Neural cell (in vitro differentiated cells): ENCODE data around the gene PSMA6. TPM values are rescaled to one million over a fixed set of nuclear protein-coding genes. Genes with fewer than 3 reads are reported as not detected.
"Not testable (repeated sequence)": the region's sequence is repeated elsewhere in the genome, so short reads cannot be mapped to it uniquely, and the experiment has no call there.

Experiments
- H2AFZ ChIP-seq: fragments of 200-600, 300-800 bp; sonication (generic), shearing (Covaris generic); 2 replicates; pipeline ENCODE4 v1.6.0; 2014; ENCODE audit warnings: low read depth, mild to moderate bottlenecking, antibody characterized with exemption, low read length, moderate library complexity
- H3F3A ChIP-seq: fragments of 200-600 bp; shearing (Covaris generic); 2 replicates; pipeline ENCODE4 v1.6.1; 2016; ENCODE audit warnings: mild to moderate bottlenecking, moderate library complexity, mixed read lengths, antibody characterized with exemption, low read length; ENCODE audit not compliant: insufficient read depth, poor library complexity, severe bottlenecking
- H3K27ac ChIP-seq: fragments of 200-600, 300-800 bp; sonication (generic), shearing (Covaris generic); 2 replicates; pipeline ENCODE4 v1.5.1; 2014; ENCODE audit warnings: mild to moderate bottlenecking, low read length, moderate library complexity
- H3K27me3 ChIP-seq: fragments of 300-800, 200-600 bp; sonication (generic), shearing (Covaris generic); 2 replicates; pipeline ENCODE4 v1.6.0; 2014; ENCODE audit warnings: mild to moderate bottlenecking, low read depth, low read length, moderate library complexity; ENCODE audit not compliant: insufficient read depth
- H3K36me3 ChIP-seq: fragments of 300-800, 200-600 bp; sonication (generic), shearing (Covaris generic); 2 replicates; pipeline ENCODE4 v1.5.1; 2014; ENCODE audit warnings: mild to moderate bottlenecking, antibody characterized with exemption, low read length, moderate library complexity; ENCODE audit not compliant: insufficient read depth
- H3K4me2 ChIP-seq: fragments of 300-800, 200-600 bp; sonication (generic), shearing (Covaris generic); 2 replicates; pipeline ENCODE4 v1.6.0; 2014; ENCODE audit warnings: mild to moderate bottlenecking, low read length
- H3K4me3 ChIP-seq: fragments of 300-800, 200-600 bp; sonication (generic), shearing (Covaris generic); 2 replicates; pipeline ENCODE4 v1.5.1; 2014; ENCODE audit warnings: mild to moderate bottlenecking, low read length, moderate library complexity
- H3K79me2 ChIP-seq: fragments of 200-600 bp; shearing (Covaris generic); replicated peaks from 2 replicates; pipeline ENCODE4 v1.6.0; 2014; ENCODE audit warnings: mild to moderate bottlenecking, low read length, moderate library complexity; ENCODE audit not compliant: insufficient read depth
- H3K9ac ChIP-seq: fragments of 300-800, 200-600 bp; sonication (generic), shearing (Covaris generic); 2 replicates; pipeline ENCODE4 v1.6.1; 2016; ENCODE audit warnings: mild to moderate bottlenecking, low read length, mixed read lengths
- H3K9me2 ChIP-seq: fragments of 200-600 bp; shearing (Covaris generic); 2 replicates; pipeline ENCODE4 v1.6.1; 2016; ENCODE audit warnings: mild to moderate bottlenecking, low read length, mixed read lengths; ENCODE audit not compliant: insufficient read depth
- H3K9me3 ChIP-seq: fragments of 200-600, 300-800 bp; sonication (generic), shearing (Covaris generic); 2 replicates; pipeline ENCODE4 v1.6.1; 2016; ENCODE audit warnings: mild to moderate bottlenecking, mixed run types, low read length, moderate library complexity, mixed read lengths
- H4K20me1 ChIP-seq: fragments of 200-600 bp; shearing (Covaris generic); 2 replicates; pipeline ENCODE4 v1.6.1; 2016; ENCODE audit warnings: mild to moderate bottlenecking, mixed run types; ENCODE audit not compliant: insufficient read depth
- CTCF ChIP-seq: fragments of 450-650 bp; IDR thresholded peaks from 2 replicates; pipeline ENCODE4 v1.5.1; 2014; ENCODE audit warnings: antibody characterized with exemption, mild to moderate bottlenecking, moderate library complexity; ENCODE audit not compliant: poor library complexity, severe bottlenecking
- EP300 ChIP-seq: fragments of 450-650 bp; conservative IDR thresholded peaks from 2 replicates; pipeline ENCODE4 v1.6.1; 2014; ENCODE audit warnings: antibody characterized with exemption, mild to moderate bottlenecking, moderate library complexity; ENCODE audit not compliant: poor library complexity, severe bottlenecking
- EZH2 ChIP-seq: fragments of 200-600, 300-800 bp; shearing (Covaris generic), sonication (generic); IDR thresholded peaks from 2 replicates; pipeline ENCODE4 v1.6.1; 2014; ENCODE audit warnings: antibody characterized with exemption, low read length, borderline replicate concordance, mild to moderate bottlenecking; ENCODE audit not compliant: insufficient read depth, poor library complexity, severe bottlenecking
- MXI1 ChIP-seq: fragments of 450-650 bp; conservative IDR thresholded peaks from 2 replicates; pipeline ENCODE4 v1.6.1; 2014; ENCODE audit warnings: antibody characterized with exemption, mild to moderate bottlenecking; ENCODE audit not compliant: poor library complexity, severe bottlenecking
- POLR2AphosphoS5 ChIP-seq: IDR thresholded peaks from 2 replicates; pipeline ENCODE4 v1.6.1; 2012
- RAD21 ChIP-seq: fragments of 450-650 bp; conservative IDR thresholded peaks from 2 replicates; pipeline ENCODE4 v1.6.1; 2014; ENCODE audit warnings: antibody characterized with exemption, mild to moderate bottlenecking, moderate library complexity
- REST ChIP-seq: IDR thresholded peaks from 2 replicates; pipeline ENCODE4 v1.6.1; 2012; ENCODE audit warnings: borderline replicate concordance
- SMC3 ChIP-seq: fragments of 450-650 bp; conservative IDR thresholded peaks from 2 replicates; pipeline ENCODE4 v1.6.1; 2014; ENCODE audit warnings: antibody characterized with exemption, mild to moderate bottlenecking, moderate library complexity; ENCODE audit not compliant: poor library complexity
- TAF1 ChIP-seq: IDR thresholded peaks from 2 replicates; pipeline ENCODE4 v1.6.1; 2012; ENCODE audit warnings: low read depth
- polyA plus RNA-seq: library from polyadenylated mRNA; depleted of rRNA; stranded (reverse); fragments of >200 nt; gene quantifications from 2 replicates; pipeline ENCODE4 v1.2.3, GENCODE V29; 2014

Gene PSMA6
- polyA plus RNA-seq, 1 donor from 2014 or later, result 405 TPM

GRCh38 chr14:35252451-35252868 is 39.7 kb upstream of the PSMA6 start:
- Histone ChIP-seq H3K9me2 (no peaks in the 10 kb centered on the region), H3K9ac (no peak overlapping the region), H3K79me2 (no peaks in the 10 kb centered on the region), H3K27me3 (no peaks in the 10 kb centered on the region), H3K4me2 (no peak overlapping the region), H3K36me3 (no peaks in the 10 kb centered on the region), H3F3A (no peaks in the 10 kb centered on the region), H3K27ac (no peak overlapping the region), H4K20me1 (no peaks in the 10 kb centered on the region), H3K9me3 (no peaks in the 10 kb centered on the region), H3K4me3 (no peak overlapping the region), H2AFZ (no peak overlapping the region)
- TF ChIP-seq MXI1 (no peak), EZH2 (no peak), RAD21 (no peak), TAF1 (no peak), CTCF (no peak), POLR2AphosphoS5 (no peak), EP300 (no peak), SMC3 (no peak), REST (no peak)

GRCh38 chr14:35253056-35253455 is 39.1 kb upstream of the PSMA6 start:
- not testable (repeated sequence) for H3K4me2 ChIP-seq, H3K27me3 ChIP-seq

GRCh38 chr14:35254034-35254622 is 38.1 kb upstream of the PSMA6 start:
- not testable (repeated sequence) for H3K36me3 ChIP-seq, H3K79me2 ChIP-seq, H4K20me1 ChIP-seq, H3F3A ChIP-seq, H3K9me2 ChIP-seq, H2AFZ ChIP-seq, H3K4me3 ChIP-seq, H3K27me3 ChIP-seq, H3K9me3 ChIP-seq, H3K9ac ChIP-seq, H3K4me2 ChIP-seq, H3K27ac ChIP-seq

More at GRCh38 chr14:35253056-35253455, 39.1 kb upstream of the PSMA6 start:
- H3K27ac ChIP-seq, H3K4me3 ChIP-seq, H3K9me2 ChIP-seq, H3K9ac ChIP-seq, H3K9me3 ChIP-seq, H3K36me3 ChIP-seq, H2AFZ ChIP-seq, H3F3A ChIP-seq, H3K79me2 ChIP-seq, H4K20me1 ChIP-seq: not testable (repeated sequence)
